Ishikawa (cell line): Measurements from ENCODE around the gene SEC61A1.

Experiments used
- CEBPB ChIP-seq: IDR thresholded peaks from 2 replicates; pipeline ENCODE4 v1.6.1; 2012
- EGR1 ChIP-seq: IDR thresholded peaks from 2 replicates; pipeline ENCODE4 v1.6.1; 2012
- NFIC ChIP-seq: IDR thresholded peaks from 2 replicates; pipeline ENCODE4 v1.6.1; 2012
- REST ChIP-seq: IDR thresholded peaks from 2 replicates; pipeline ENCODE4 v1.6.1; 2012; ENCODE audit warnings: low read depth, mild to moderate bottlenecking
- TAF1 ChIP-seq: IDR thresholded peaks from 2 replicates; pipeline ENCODE4 v1.6.1; 2012; ENCODE audit warnings: low read depth, mild to moderate bottlenecking
- TCF12 ChIP-seq: IDR thresholded peaks from 2 replicates; pipeline ENCODE4 v1.6.1; 2012; ENCODE audit warnings: low read depth
- USF1 ChIP-seq: IDR thresholded peaks from 2 replicates; pipeline ENCODE4 v1.6.1; 2012

- TF ChIP-seq EGR1 (no peak), USF1 (no peak), NFIC (no peak), REST (no peak), CEBPB (no peak), TAF1 (no peak), TCF12 (no peak)
Observed at GRCh38 chr3:128071771-128072453, 19.7 kb downstream of the SEC61A1 start.
